SK-N-SH treated with all-trans-retinoic acid at 6 μM for 48 hours (cell line): ENCODE results near the gene KNSTRN.

Experiments used
- ARNTL ChIP-seq: fragments of 450-650 bp; formaldehyde crosslinking; IDR thresholded peaks from 2 replicates; pipeline ENCODE4 v1.5.0; 2020; ENCODE audit warnings: low read depth, mild to moderate bottlenecking, moderate library complexity, borderline replicate concordance
- BACH2 ChIP-seq: fragments of 250-450 bp; sonication (Bioruptor Pico); IDR thresholded peaks from 2 replicates; pipeline ENCODE4 v1.9.0; 2021; ENCODE audit warnings: mild to moderate bottlenecking, borderline replicate concordance
- OSR1 ChIP-seq: fragments of 250-450 bp; sonication (Bioruptor Pico); IDR thresholded peaks from 2 replicates; pipeline ENCODE4 v1.8.0; 2022; ENCODE audit warnings: moderate library complexity, mild to moderate bottlenecking, inconsistent platforms
- RARB ChIP-seq: fragments of 250-450 bp; sonication (Bioruptor Pico); IDR thresholded peaks from 2 replicates; pipeline ENCODE4 v1.8.0; 2021; ENCODE audit warnings: mild to moderate bottlenecking, moderate library complexity
- TOX ChIP-seq: fragments of 250-450 bp; sonication (Bioruptor Pico); IDR thresholded peaks from 2 replicates; pipeline ENCODE4 v1.8.0; 2021; ENCODE audit warnings: mild to moderate bottlenecking, moderate library complexity, borderline replicate concordance
- ZC3H10 ChIP-seq: fragments of 250-450 bp; sonication (Bioruptor Pico); IDR thresholded peaks from 2 replicates; pipeline ENCODE4 v1.5.1; 2021; ENCODE audit warnings: mild to moderate bottlenecking, moderate library complexity
- ZFP3 ChIP-seq: fragments of 250-450 bp; sonication (Bioruptor Pico); IDR thresholded peaks from 2 replicates; pipeline ENCODE4 v1.5.0; 2020; ENCODE audit warnings: mild to moderate bottlenecking, moderate library complexity
- ZFP30 ChIP-seq: fragments of 450-650 bp; formaldehyde crosslinking; IDR thresholded peaks from 2 replicates; pipeline ENCODE4 v1.5.0; 2022; ENCODE audit warnings: mild to moderate bottlenecking, moderate library complexity
- ZNF565 ChIP-seq: fragments of 450-650 bp; formaldehyde crosslinking; conservative IDR thresholded peaks from 2 replicates; pipeline ENCODE4 v1.5.0; 2020; ENCODE audit warnings: low read depth, mild to moderate bottlenecking, moderate library complexity
- ZNF70 ChIP-seq: fragments of 450-650 bp; formaldehyde crosslinking; IDR thresholded peaks from 2 replicates; pipeline ENCODE4 v1.5.0; 2020; ENCODE audit warnings: mild to moderate bottlenecking, moderate library complexity
- TF ChIP-seq, protein P1 (sequence below): fragments of 250-450 bp; sonication (Bioruptor Pico); IDR thresholded peaks from 2 replicates; pipeline ENCODE4 v1.8.0; 2020; ENCODE audit warnings: mild to moderate bottlenecking, moderate library complexity, borderline replicate concordance
- TF ChIP-seq, protein P2 (sequence below): fragments of 250-450 bp; sonication (Bioruptor Pico); IDR thresholded peaks from 2 replicates; pipeline ENCODE4 v1.5.0; 2020; ENCODE audit warnings: mild to moderate bottlenecking, moderate library complexity
- TF ChIP-seq, protein P3 (sequence below): fragments of 250-450 bp; sonication (Bioruptor Pico); IDR thresholded peaks from 2 replicates; pipeline ENCODE4 v1.5.1; 2021; ENCODE audit warnings: mild to moderate bottlenecking, moderate library complexity
- TF ChIP-seq, protein P4 (sequence below): fragments of 250-450 bp; sonication (Bioruptor Pico); IDR thresholded peaks from 2 replicates; pipeline ENCODE4 v1.8.0; 2021; ENCODE audit warnings: low read depth, mild to moderate bottlenecking, moderate library complexity, borderline replicate concordance

DNA sequence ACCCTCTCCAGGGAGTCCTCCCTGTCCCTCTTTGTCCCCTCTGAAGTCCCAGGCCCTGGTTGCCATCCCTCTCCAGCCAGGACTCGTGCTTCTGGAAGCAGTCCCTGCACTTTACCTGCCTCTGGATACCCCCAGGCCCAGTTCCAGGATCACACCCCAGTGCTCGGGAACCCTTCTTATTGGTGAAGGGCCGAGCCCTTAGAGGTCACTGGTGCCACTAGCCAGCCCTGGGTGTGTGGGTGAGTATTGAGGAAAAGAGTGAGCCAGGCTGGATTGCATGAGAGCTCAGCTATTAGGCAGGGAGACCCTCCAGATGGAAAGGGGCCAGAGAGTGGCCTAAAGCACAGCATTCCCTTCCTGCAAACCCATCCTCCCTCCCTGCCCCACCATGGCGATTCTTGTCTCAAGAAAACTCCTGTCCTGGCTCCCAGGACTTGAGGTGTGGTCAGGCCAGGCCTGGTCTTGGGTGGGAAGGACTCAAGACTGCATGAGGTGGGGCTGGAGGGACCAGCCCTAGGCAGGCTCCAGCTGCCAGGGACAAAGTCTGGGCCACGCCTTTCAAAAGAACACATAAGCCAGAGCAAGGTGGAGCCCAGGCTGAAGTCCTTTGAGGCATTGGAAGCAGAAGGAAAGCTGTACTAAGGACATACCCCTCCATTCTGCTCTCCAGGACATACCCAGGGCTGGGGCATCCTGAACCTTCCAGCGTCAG, 36.5 kb upstream of the KNSTRN start:
- TF ChIP-seq ZNF565 (CRISPR knock-in tag) (no peak), ARNTL (CRISPR knock-in tag) (no peak), RARB (CRISPR knock-in tag) (no peak), ZFP3 (CRISPR knock-in tag) (no peak), BACH2 (no peak), ZNF70 (CRISPR knock-in tag) (no peak), ZFP30 (no peak), TOX (CRISPR knock-in tag) (no peak), OSR1 (CRISPR knock-in tag) (no peak), ZC3H10 (CRISPR knock-in tag) (no peak)
- TF ChIP-seq, protein P1, sequence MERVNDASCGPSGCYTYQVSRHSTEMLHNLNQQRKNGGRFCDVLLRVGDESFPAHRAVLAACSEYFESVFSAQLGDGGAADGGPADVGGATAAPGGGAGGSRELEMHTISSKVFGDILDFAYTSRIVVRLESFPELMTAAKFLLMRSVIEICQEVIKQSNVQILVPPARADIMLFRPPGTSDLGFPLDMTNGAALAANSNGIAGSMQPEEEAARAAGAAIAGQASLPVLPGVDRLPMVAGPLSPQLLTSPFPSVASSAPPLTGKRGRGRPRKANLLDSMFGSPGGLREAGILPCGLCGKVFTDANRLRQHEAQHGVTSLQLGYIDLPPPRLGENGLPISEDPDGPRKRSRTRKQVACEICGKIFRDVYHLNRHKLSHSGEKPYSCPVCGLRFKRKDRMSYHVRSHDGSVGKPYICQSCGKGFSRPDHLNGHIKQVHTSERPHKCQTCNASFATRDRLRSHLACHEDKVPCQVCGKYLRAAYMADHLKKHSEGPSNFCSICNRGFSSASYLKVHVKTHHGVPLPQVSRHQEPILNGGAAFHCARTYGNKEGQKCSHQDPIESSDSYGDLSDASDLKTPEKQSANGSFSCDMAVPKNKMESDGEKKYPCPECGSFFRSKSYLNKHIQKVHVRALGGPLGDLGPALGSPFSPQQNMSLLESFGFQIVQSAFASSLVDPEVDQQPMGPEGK (CRISPR knock-in tag), result no peak
- TF ChIP-seq, protein P2, sequence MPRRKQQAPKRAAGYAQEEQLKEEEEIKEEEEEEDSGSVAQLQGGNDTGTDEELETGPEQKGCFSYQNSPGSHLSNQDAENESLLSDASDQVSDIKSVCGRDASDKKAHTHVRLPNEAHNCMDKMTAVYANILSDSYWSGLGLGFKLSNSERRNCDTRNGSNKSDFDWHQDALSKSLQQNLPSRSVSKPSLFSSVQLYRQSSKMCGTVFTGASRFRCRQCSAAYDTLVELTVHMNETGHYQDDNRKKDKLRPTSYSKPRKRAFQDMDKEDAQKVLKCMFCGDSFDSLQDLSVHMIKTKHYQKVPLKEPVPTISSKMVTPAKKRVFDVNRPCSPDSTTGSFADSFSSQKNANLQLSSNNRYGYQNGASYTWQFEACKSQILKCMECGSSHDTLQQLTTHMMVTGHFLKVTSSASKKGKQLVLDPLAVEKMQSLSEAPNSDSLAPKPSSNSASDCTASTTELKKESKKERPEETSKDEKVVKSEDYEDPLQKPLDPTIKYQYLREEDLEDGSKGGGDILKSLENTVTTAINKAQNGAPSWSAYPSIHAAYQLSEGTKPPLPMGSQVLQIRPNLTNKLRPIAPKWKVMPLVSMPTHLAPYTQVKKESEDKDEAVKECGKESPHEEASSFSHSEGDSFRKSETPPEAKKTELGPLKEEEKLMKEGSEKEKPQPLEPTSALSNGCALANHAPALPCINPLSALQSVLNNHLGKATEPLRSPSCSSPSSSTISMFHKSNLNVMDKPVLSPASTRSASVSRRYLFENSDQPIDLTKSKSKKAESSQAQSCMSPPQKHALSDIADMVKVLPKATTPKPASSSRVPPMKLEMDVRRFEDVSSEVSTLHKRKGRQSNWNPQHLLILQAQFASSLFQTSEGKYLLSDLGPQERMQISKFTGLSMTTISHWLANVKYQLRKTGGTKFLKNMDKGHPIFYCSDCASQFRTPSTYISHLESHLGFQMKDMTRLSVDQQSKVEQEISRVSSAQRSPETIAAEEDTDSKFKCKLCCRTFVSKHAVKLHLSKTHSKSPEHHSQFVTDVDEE (CRISPR knock-in tag), result no peak
- TF ChIP-seq, protein P3, sequence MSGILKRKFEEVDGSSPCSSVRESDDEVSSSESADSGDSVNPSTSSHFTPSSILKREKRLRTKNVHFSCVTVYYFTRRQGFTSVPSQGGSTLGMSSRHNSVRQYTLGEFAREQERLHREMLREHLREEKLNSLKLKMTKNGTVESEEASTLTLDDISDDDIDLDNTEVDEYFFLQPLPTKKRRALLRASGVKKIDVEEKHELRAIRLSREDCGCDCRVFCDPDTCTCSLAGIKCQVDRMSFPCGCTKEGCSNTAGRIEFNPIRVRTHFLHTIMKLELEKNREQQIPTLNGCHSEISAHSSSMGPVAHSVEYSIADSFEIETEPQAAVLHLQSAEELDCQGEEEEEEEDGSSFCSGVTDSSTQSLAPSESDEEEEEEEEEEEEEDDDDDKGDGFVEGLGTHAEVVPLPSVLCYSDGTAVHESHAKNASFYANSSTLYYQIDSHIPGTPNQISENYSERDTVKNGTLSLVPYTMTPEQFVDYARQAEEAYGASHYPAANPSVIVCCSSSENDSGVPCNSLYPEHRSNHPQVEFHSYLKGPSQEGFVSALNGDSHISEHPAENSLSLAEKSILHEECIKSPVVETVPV (CRISPR knock-in tag), result no peak
- TF ChIP-seq, protein P4, sequence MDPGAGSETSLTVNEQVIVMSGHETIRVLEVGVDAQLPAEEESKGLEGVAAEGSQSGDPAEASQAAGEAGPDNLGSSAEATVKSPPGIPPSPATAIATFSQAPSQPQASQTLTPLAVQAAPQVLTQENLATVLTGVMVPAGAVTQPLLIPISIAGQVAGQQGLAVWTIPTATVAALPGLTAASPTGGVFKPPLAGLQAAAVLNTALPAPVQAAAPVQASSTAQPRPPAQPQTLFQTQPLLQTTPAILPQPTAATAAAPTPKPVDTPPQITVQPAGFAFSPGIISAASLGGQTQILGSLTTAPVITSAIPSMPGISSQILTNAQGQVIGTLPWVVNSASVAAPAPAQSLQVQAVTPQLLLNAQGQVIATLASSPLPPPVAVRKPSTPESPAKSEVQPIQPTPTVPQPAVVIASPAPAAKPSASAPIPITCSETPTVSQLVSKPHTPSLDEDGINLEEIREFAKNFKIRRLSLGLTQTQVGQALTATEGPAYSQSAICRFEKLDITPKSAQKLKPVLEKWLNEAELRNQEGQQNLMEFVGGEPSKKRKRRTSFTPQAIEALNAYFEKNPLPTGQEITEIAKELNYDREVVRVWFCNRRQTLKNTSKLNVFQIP, result no peak
